T-helper 22 cell (primary cell): ENCODE data around the gene OR5H2.

Experiments
- DNase-seq: peaks from one replicate; pipeline ENCODE4 v3.0.0-alpha.2; 2020; ENCODE audit warnings: low read depth

OR5H2 gene

GRCh38 chr3:98331329-98331728 is 49.0 kb downstream of the OR5H2 start:
- DNase-seq, result no peak
